Keratinocyte (primary cell): ENCODE measurements around the gene CAND2.

Experiments used
- CTCF ChIP-seq, 3 experiments: IDR thresholded peaks in 1 of 3; conservative IDR thresholded peaks in 1 of 3; optimal IDR thresholded peaks in 1 of 3; 2 replicates in 2 of 3; 3 replicates in 1 of 3; pipeline versions ENCODE3 to v1.5.1; 2011; ENCODE audit warnings: low read length in 3 of 3, mild to moderate bottlenecking in 3 of 3, moderate library complexity in 2 of 3, control low read depth in 1 of 3, inconsistent platforms in 1 of 3; ENCODE audit not compliant: insufficient read depth in 2 of 3; ENCODE audit errors: extremely low read depth in 1 of 3
- EZH2 ChIP-seq: IDR thresholded peaks from one replicate; pipeline ENCODE4 v1.6.1; 2012; ENCODE audit warnings: inconsistent platforms, mild to moderate bottlenecking, low read length, moderate library complexity

DNA sequence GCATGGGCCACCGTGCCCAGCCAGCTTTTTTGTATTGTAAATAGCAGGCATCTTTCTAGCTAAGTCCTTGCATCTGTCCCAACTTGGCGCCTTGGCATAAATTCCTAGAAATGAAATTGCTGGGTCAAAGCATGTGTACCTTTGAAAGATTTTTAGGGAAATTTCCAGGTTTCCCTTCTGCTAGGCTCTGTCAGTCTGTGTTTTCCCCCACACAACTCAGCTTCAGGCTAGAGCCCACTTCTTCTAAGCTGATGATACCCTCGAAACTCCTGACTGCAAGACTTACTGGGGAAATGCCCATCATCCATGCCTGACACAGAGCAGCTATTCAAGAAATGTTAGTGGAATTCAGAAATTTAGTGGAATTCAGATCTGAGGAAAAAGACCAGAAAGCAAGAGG lies 55.7 kb downstream of the CAND2 start:
- TF ChIP-seq CTCF (optimal IDR thresholded peaks at IDR 0.05 in 1 of 3, IDR thresholded peaks at IDR 0.05 in 1 of 3, conservative IDR thresholded peaks at IDR 0.05 in 1 of 3; ENCODE audit: extremely low read depth in 1 of 3, insufficient read depth in 2 of 3, low read length in 3 of 3), result no peak
- TF ChIP-seq EZH2, result no peak
